Calu3 (cell line): ENCODE data around the gene LOXL4. TPM values are rescaled to one million over a fixed set of nuclear protein-coding genes. Genes with fewer than 3 reads are reported as not detected.

Source experiments
- BruUV-seq: library from RNA; stranded (reverse); fragments of 400-500 nt; replicated peaks from 2 replicates; lab custom pipeline; 2021; lab: Mats Ljungman, UMichigan
- CTCF ChIA-PET: fragments of 300-600 bp; sonication (Branson Sonifier 250); formaldehyde crosslinking; loops from one replicate; lab custom pipeline; 2022; ENCODE audit warnings: antibody characterized with exemption; lab: Charles Lee
- DNase-seq: peaks from one replicate; pipeline ENCODE4 v3.0.0; 2022
- H3K27ac Mint-ChIP-seq: one replicate; pipeline ENCODE4 v1.8.0; 2022; ENCODE audit warnings: mixed read lengths; ENCODE audit not compliant: unreplicated experiment
- H3K27me3 Mint-ChIP-seq: one replicate; pipeline ENCODE4 v1.8.0; 2022; ENCODE audit warnings: mixed read lengths; ENCODE audit not compliant: unreplicated experiment
- H3K36me3 Mint-ChIP-seq: one replicate; pipeline ENCODE4 v1.8.0; 2022; ENCODE audit warnings: mild to moderate bottlenecking, moderate library complexity, mixed read lengths; ENCODE audit not compliant: insufficient read depth, unreplicated experiment
- H3K4me1 Mint-ChIP-seq: one replicate; pipeline ENCODE4 v1.8.0; 2022; ENCODE audit warnings: mild to moderate bottlenecking, low read depth, mixed read lengths; ENCODE audit not compliant: unreplicated experiment
- H3K4me3 Mint-ChIP-seq: one replicate; pipeline ENCODE4 v1.8.0; 2022; ENCODE audit warnings: mild to moderate bottlenecking, low read depth, moderate library complexity, mixed read lengths; ENCODE audit not compliant: unreplicated experiment
- H3K9me3 Mint-ChIP-seq: one replicate; pipeline ENCODE4 v1.8.0; 2022; ENCODE audit warnings: low read depth, mixed read lengths; ENCODE audit not compliant: unreplicated experiment
- CTCF ChIP-seq: fragments of 200-600 bp; IDR thresholded peaks from one replicate; pipeline ENCODE4 v1.8.0; 2022; ENCODE audit warnings: antibody characterized with exemption; ENCODE audit not compliant: unreplicated experiment
- intact Hi-C: fragments of 100-400 bp; cut with micrococcal nuclease; formaldehyde crosslinking; loops from one replicate; pipeline ENCODE4 v1.10.0; 2022; ENCODE audit not compliant: unreplicated experiment
- total RNA-seq: library from RNA; stranded (reverse); gene quantifications from 2 replicates; pipeline ENCODE4 v1.2.3, GENCODE V29; 2022

The LOXL4 gene
- total RNA-seq, 1 experiment from 2014 or later: 2.2 TPM

GRCh38 chr10:98242823-98243222 is 25.2 kb downstream of the LOXL4 start:
- no peaks in the 10 kb centered on the region for H3K27me3 Mint-ChIP-seq
- no peaks in the 10 kb centered on the region for H3K4me1 Mint-ChIP-seq
- no peaks in the 10 kb centered on the region for H3K9me3 Mint-ChIP-seq
- BruUV-seq: no TSS peak
- H3K27ac Mint-ChIP-seq: no peak overlapping the region
- no peaks in the 10 kb centered on the region for H3K36me3 Mint-ChIP-seq
- no peak for TF ChIP-seq CTCF
- no peak overlapping the region for H3K4me3 Mint-ChIP-seq
- DNase-seq: no peak
- intact Hi-C loops: loop anchor here (1.0 kb wide), 1 partner anchor 66 kb away; no protein-coding TSS in a partner anchor
- CTCF ChIA-PET: interaction anchor here (1.0 kb wide), 1 partner anchor 66 kb away, joined by 12 read pairs; no protein-coding TSS in a partner anchor

- CTCF ChIA-PET: no interaction called here
These were observed 27.5 kb downstream of the LOXL4 start for GRCh38 chr10:98240524-98240923.

GRCh38 chr10:98238391-98238790 is 29.6 kb downstream of the LOXL4 start:
- H3K4me1 Mint-ChIP-seq: no peaks in the 10 kb centered on the region
- no peak for TF ChIP-seq CTCF
- CTCF ChIA-PET: no interaction called here
- intact Hi-C loops: no loop called here
- no peaks in the 10 kb centered on the region for H3K9me3 Mint-ChIP-seq
- H3K27ac Mint-ChIP-seq: no peak overlapping the region
- H3K27me3 Mint-ChIP-seq: no peaks in the 10 kb centered on the region
- no peak for DNase-seq
- H3K4me3 Mint-ChIP-seq: no peak overlapping the region
- BruUV-seq: no TSS peak
- H3K36me3 Mint-ChIP-seq: no peaks in the 10 kb centered on the region

More at GRCh38 chr10:98240524-98240923, 27.5 kb downstream of the LOXL4 start:
- intact Hi-C loops: no loop called here
- H3K36me3 Mint-ChIP-seq: no peaks in the 10 kb centered on the region
- H3K9me3 Mint-ChIP-seq: no peaks in the 10 kb centered on the region
- H3K4me1 Mint-ChIP-seq: no peaks in the 10 kb centered on the region
- H3K27ac Mint-ChIP-seq: no peak overlapping the region
- no peak for TF ChIP-seq CTCF
- no peak overlapping the region for H3K4me3 Mint-ChIP-seq
- H3K27me3 Mint-ChIP-seq: no peaks in the 10 kb centered on the region
- no TSS peak for BruUV-seq
- no peak for DNase-seq

- intact Hi-C loops: no loop called here
- CTCF ChIA-PET: no interaction called here
- no peak for TF ChIP-seq CTCF
- no peaks in the 10 kb centered on the region for H3K9me3 Mint-ChIP-seq
- no peaks in the 10 kb centered on the region for H3K4me1 Mint-ChIP-seq
- no TSS peak for BruUV-seq
- H3K36me3 Mint-ChIP-seq: no peaks in the 10 kb centered on the region
- no peaks in the 10 kb centered on the region for H3K27me3 Mint-ChIP-seq
- no peak overlapping the region for H3K27ac Mint-ChIP-seq
- H3K4me3 Mint-ChIP-seq: no peak overlapping the region
- no peak for DNase-seq
These were observed 31.1 kb downstream of the LOXL4 start for GRCh38 chr10:98236862-98237261.
